Testis (tissue), 3 donors: Measurements from ENCODE around the gene SLC39A12. TPM values are rescaled to one million over a fixed set of nuclear protein-coding genes. Genes with fewer than 3 reads are reported as not detected.

Experiments used
- DNase-seq: peaks from one replicate; pipeline ENCODE4 v3.0.0-alpha.2; 2019
- H3K27ac ChIP-seq, 2 donors: fragments of 200-600 bp; sonication (generic); one replicate each; pipeline ENCODE4 v1.5.1; 2019
- H3K27me3 ChIP-seq: fragments of 200-600 bp; sonication (generic); one replicate; pipeline ENCODE4 v1.5.1; 2019
- H3K36me3 ChIP-seq: fragments of 200-600 bp; sonication (generic); one replicate; pipeline ENCODE4 v1.5.1; 2017; ENCODE audit warnings: low read depth; ENCODE audit errors: missing control alignments
- H3K4me1 ChIP-seq: fragments of 200-600 bp; sonication (generic); one replicate; pipeline ENCODE4 v1.5.1; 2019
- H3K4me3 ChIP-seq, 2 donors: fragments of 200-600 bp; sonication (generic); one replicate each; pipeline ENCODE4 v1.5.1; 2017 to 2019
- H3K9me3 ChIP-seq: fragments of 200-600 bp; sonication (generic); one replicate; pipeline ENCODE4 v1.5.1; 2017
- POLR2A ChIP-seq: fragments of 450-650 bp; IDR thresholded peaks from one replicate; pipeline ENCODE4 v1.6.1; 2017; ENCODE audit warnings: antibody characterized with exemption, mild to moderate bottlenecking, moderate library complexity
- WGBS, 2 donors: methylation state at CpG; one replicate each; pipeline ENCODE4 v1.1.5; 2018; 5-methylcytosine and 5-hydroxymethylcytosine counted together
- intact Hi-C: fragments of 100-400 bp; cut with DNase I; formaldehyde crosslinking; loops from one replicate; pipeline ENCODE4 v1.15.1; 2023; ENCODE audit warnings: low total_unique reads
- polyA plus RNA-seq: library from polyadenylated mRNA; stranded (reverse); fragments of 350-450 nt; fragmentation: Illumina TruSeq; extraction: RNeasy Lipid Tissue Mini Kit (QIAGEN cat#74804); gene quantifications from one replicate; pipeline ENCODE4 v1.2.3, GENCODE V29; 2014; ENCODE audit warnings: low read depth, low replicate concordance; ENCODE audit not compliant: insufficient read depth
- total RNA-seq, 2 donors: library from RNA; depleted of rRNA; stranded (reverse); fragments of >200 nt; gene quantifications; one replicate each; pipeline ENCODE4 v1.2.3, GENCODE V29; 2016
- TF ChIP-seq, protein P1 (sequence below), 3 experiments: fragments of 450-650 bp in 2 of 3; fragments of 200-600 bp in 1 of 3; sonication (generic) in 1 of 3; IDR thresholded peaks; one replicate each; pipeline ENCODE4 v1.5.1; 2016 to 2019; ENCODE audit warnings: antibody characterized with exemption in 3 of 3, mild to moderate bottlenecking in 2 of 3, moderate library complexity in 1 of 3

The SLC39A12 gene
- total and polyA plus RNA-seq, 3 donors from 2014 or later = 0.38 to 0.68 (median 0.47) TPM

DNA sequence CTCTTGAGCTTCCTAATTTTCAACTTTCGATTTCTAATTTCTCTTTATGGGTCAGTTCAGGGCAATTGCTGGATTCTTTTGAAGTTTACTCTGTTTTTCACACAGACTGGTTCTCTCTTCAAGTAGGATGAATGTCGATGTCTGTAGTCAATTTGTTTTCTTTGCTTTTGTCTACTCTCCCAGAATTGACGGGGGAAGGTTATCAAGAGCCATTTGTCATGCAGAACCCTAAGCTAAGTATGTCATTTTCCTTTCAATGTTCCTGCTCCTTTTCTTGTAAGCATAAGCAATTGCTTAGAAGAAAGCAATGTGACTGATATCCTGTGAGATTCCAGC is 53.7 kb downstream of the SLC39A12 start:
- no peaks in the 10 kb centered on the region for H3K36me3 ChIP-seq
- H3K4me3 ChIP-seq = no peak overlapping the region
- H3K27ac ChIP-seq = peak overlapping the region in 1 of 2 donors; percentile 33
- no peaks in the 10 kb centered on the region for H3K4me1 ChIP-seq
- TF ChIP-seq, protein P1, sequence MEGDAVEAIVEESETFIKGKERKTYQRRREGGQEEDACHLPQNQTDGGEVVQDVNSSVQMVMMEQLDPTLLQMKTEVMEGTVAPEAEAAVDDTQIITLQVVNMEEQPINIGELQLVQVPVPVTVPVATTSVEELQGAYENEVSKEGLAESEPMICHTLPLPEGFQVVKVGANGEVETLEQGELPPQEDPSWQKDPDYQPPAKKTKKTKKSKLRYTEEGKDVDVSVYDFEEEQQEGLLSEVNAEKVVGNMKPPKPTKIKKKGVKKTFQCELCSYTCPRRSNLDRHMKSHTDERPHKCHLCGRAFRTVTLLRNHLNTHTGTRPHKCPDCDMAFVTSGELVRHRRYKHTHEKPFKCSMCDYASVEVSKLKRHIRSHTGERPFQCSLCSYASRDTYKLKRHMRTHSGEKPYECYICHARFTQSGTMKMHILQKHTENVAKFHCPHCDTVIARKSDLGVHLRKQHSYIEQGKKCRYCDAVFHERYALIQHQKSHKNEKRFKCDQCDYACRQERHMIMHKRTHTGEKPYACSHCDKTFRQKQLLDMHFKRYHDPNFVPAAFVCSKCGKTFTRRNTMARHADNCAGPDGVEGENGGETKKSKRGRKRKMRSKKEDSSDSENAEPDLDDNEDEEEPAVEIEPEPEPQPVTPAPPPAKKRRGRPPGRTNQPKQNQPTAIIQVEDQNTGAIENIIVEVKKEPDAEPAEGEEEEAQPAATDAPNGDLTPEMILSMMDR (IDR thresholded peaks at IDR 0.05) = no peak
- no peak for TF ChIP-seq POLR2A
- intact Hi-C loops = no loop called here
- DNase-seq = no peak
- H3K9me3 ChIP-seq = no peaks in the 10 kb centered on the region
- WGBS, 2 donors = 24 to 27% methylated on average over 3 of the region's 3 CpGs
- no peaks in the 10 kb centered on the region for H3K27me3 ChIP-seq

GRCh38 chr10:18005781-18006456 is 54.2 kb downstream of the SLC39A12 start:
- H3K4me1 ChIP-seq = no peaks in the 10 kb centered on the region
- H3K27me3 ChIP-seq = no peaks in the 10 kb centered on the region
- WGBS, 2 donors = 8 to 19% methylated on average over 6 of the region's 6 CpGs
- DNase-seq = peak; percentile 19
- H3K36me3 ChIP-seq = no peaks in the 10 kb centered on the region
- TF ChIP-seq POLR2A = no peak
- TF ChIP-seq, protein P1 (IDR thresholded peaks at IDR 0.05) = no peak
- no peak overlapping the region for H3K4me3 ChIP-seq
- peak overlapping the region in 1 of 2 donors; percentile 33 for H3K27ac ChIP-seq
- no peaks in the 10 kb centered on the region for H3K9me3 ChIP-seq
- intact Hi-C loops = no loop called here

- no peaks in the 10 kb centered on the region for H3K4me1 ChIP-seq
- TF ChIP-seq, protein P1 (IDR thresholded peaks at IDR 0.05) = no peak
- TF ChIP-seq POLR2A = no peak
- intact Hi-C loops = no loop called here
- H3K4me3 ChIP-seq = no peak overlapping the region
- WGBS, 2 donors = 37 to 38% methylated on average over 1 of the region's 1 CpG
- DNase-seq = no peak
- no peak overlapping the region for H3K27ac ChIP-seq
- no peaks in the 10 kb centered on the region for H3K9me3 ChIP-seq
- H3K27me3 ChIP-seq = no peaks in the 10 kb centered on the region
- no peaks in the 10 kb centered on the region for H3K36me3 ChIP-seq
Observed at GRCh38 chr10:18008986-18009385, 57.3 kb downstream of the SLC39A12 start.

DNA sequence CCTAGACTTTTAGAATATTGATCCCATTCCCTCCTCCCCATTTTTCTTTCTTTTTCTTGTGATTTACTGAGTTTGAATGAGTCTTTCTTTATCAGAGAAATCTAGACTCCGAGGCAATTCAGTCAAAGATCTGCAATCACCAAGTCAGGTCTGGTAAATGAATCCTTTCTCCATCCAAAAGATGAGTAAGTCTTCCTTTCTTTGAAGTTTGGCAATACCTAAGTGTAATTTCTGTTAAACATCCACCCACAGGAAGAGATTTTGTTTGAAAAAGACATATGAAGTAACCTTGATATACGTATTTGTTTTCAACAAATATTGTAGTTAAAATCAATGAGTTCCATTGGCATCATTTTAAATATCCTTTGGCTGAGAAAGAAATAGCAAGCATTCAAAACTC is 58.3 kb downstream of the SLC39A12 start:
- H3K9me3 ChIP-seq = no peaks in the 10 kb centered on the region
- H3K4me1 ChIP-seq = no peaks in the 10 kb centered on the region
- no peak for DNase-seq

More for the DNA sequence above, 58.3 kb downstream of the SLC39A12 start:
- intact Hi-C loops = no loop called here
- WGBS, 2 donors = 71 to 77% methylated on average over 2 of the region's 2 CpGs
- no peak overlapping the region for H3K4me3 ChIP-seq
- no peaks in the 10 kb centered on the region for H3K36me3 ChIP-seq
- H3K27me3 ChIP-seq = no peaks in the 10 kb centered on the region
- TF ChIP-seq POLR2A = no peak
- TF ChIP-seq, protein P1 (IDR thresholded peaks at IDR 0.05) = no peak
- H3K27ac ChIP-seq = no peak overlapping the region
